GM13976 (cell line): Measurements from ENCODE around the gene KRT84.
"Not testable (repeated sequence)": the region's sequence is repeated elsewhere in the genome, so short reads cannot be mapped to it uniquely, and the experiment has no call there.

ENCODE experiments used
- DNase-seq: peaks from one replicate; pipeline ENCODE4 v3.0.0; 2012; ENCODE audit warnings: low spot score
- CTCF ChIP-seq: IDR thresholded peaks from 2 replicates; pipeline ENCODE4 v1.5.1; 2012; ENCODE audit warnings: borderline replicate concordance, mild to moderate bottlenecking; ENCODE audit not compliant: insufficient read depth; ENCODE audit errors: extremely low read depth, missing control alignments, control extremely low read depth
- in situ Hi-C: fragments of 300-500 bp; cut with MboI; formaldehyde crosslinking; loops from one replicate; pipeline ENCODE4 v1.12.0; 2022; ENCODE audit warnings: low sequenced_read_pairs, mixed read lengths, inconsistent platforms; ENCODE audit not compliant: unreplicated experiment

The KRT84 gene

GRCh38 chr12:52413782-52414345 is 28.4 kb upstream of the KRT84 start:
- DNase-seq: no peak
- in situ Hi-C loops: no loop called here
- TF ChIP-seq CTCF: no peak

GRCh38 chr12:52413202-52413601 is 27.8 kb upstream of the KRT84 start:
- in situ Hi-C loops: no loop called here
- no peak for TF ChIP-seq CTCF
- DNase-seq: no peak

- DNase-seq: no peak
- TF ChIP-seq CTCF: no peak
- in situ Hi-C loops: no loop called here
These were observed 26.4 kb upstream of the KRT84 start for GRCh38 chr12:52411815-52412214.

- DNase-seq, in situ Hi-C loops: not testable (repeated sequence)
These were observed 25.3 kb upstream of the KRT84 start for GRCh38 chr12:52410589-52411248.

- TF ChIP-seq CTCF: no peak
- in situ Hi-C loops: no loop called here
- no peak for DNase-seq
These were observed 22.5 kb upstream of the KRT84 start for GRCh38 chr12:52407918-52408317.

- no peak for DNase-seq
- no peak for TF ChIP-seq CTCF
- in situ Hi-C loops: no loop called here
These were observed 20.5 kb upstream of the KRT84 start, which contains the start of gene KRT82 for GRCh38 chr12:52405922-52406385. Gene KRT82 (minus strand): TSS chr12:52406335. CDS start chr12:52406277, 58 bp downstream.

- in situ Hi-C loops: no loop called here
- no peak for TF ChIP-seq CTCF
- DNase-seq: no peak
These were observed 19.5 kb upstream of the KRT84 start for GRCh38 chr12:52404951-52405350.
